HAP-1 (cell line): Measurements from ENCODE around the gene ACTR1B.
"Not testable (repeated sequence)": the region's sequence is repeated elsewhere in the genome, so short reads cannot be mapped to it uniquely, and the experiment has no call there.

Source experiments
- DNase-seq, 2 experiments: peaks; one replicate each; pipeline ENCODE4 v3.0.0-alpha.2; 2016 to 2020; ENCODE audit warnings: low spot score in 2 of 2
- H3K27me3 ChIP-seq: fragments of 250-450 bp; sonication (Bioruptor Pico); 2 replicates; pipeline ENCODE4 v1.5.1; 2020; ENCODE audit warnings: low read depth, mild to moderate bottlenecking, moderate library complexity
- H3K36me3 ChIP-seq: fragments of 250-450 bp; sonication (Bioruptor Pico); replicated peaks from 2 replicates; pipeline ENCODE4 v1.5.1; 2020; ENCODE audit warnings: mild to moderate bottlenecking
- H3K4me1 ChIP-seq: fragments of 250-450 bp; sonication (Bioruptor Pico); 2 replicates; pipeline ENCODE4 v1.5.1; 2020; ENCODE audit warnings: mild to moderate bottlenecking
- H3K4me3 ChIP-seq: fragments of 250-450 bp; sonication (Bioruptor Pico); 2 replicates; pipeline ENCODE4 v1.5.1; 2020; ENCODE audit warnings: mild to moderate bottlenecking, moderate library complexity
- H3K9me3 ChIP-seq: fragments of 250-450 bp; sonication (Bioruptor Pico); 2 replicates; pipeline ENCODE4 v1.5.1; 2020; ENCODE audit warnings: mild to moderate bottlenecking, moderate library complexity
- in situ Hi-C: fragments of 300-500 bp; cut with MboI; formaldehyde crosslinking; loops from 3 replicates; pipeline ENCODE4 v1.14.3; 2020; ENCODE audit warnings: low sequenced_read_pairs, inconsistent platforms, mixed read lengths

The ACTR1B gene

DNA sequence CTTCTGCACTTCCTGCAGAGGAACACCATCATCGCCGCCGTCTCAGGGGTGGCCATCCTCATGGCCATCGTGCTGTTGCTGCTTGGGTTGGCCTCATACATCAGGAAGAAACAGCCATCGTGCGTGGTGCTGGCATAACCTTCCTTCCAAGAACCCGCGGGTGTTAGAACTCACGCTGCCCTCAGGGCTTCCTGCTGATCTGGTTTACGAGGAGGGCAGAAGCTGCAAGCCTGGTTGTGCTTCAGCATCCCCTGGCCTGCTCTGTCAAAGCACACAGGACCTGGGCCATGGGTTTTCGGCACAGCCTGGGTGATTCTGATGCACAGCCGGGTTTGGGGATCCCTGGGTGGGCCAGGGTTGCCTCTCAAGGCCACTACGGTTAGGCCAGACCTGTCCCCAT is 37.3 kb upstream of the ACTR1B start:
- no peaks in the 10 kb centered on the region for H3K4me1 ChIP-seq
- in situ Hi-C loops = loop anchor here (10.0 kb wide), 1 partner anchor 684 kb away; no protein-coding TSS in a partner anchor
- H3K4me3 ChIP-seq = no peak overlapping the region
- no peak for DNase-seq
- no peaks in the 10 kb centered on the region for H3K27me3 ChIP-seq
- H3K9me3 ChIP-seq = no peaks in the 10 kb centered on the region
- H3K36me3 ChIP-seq = no peaks in the 10 kb centered on the region

DNA sequence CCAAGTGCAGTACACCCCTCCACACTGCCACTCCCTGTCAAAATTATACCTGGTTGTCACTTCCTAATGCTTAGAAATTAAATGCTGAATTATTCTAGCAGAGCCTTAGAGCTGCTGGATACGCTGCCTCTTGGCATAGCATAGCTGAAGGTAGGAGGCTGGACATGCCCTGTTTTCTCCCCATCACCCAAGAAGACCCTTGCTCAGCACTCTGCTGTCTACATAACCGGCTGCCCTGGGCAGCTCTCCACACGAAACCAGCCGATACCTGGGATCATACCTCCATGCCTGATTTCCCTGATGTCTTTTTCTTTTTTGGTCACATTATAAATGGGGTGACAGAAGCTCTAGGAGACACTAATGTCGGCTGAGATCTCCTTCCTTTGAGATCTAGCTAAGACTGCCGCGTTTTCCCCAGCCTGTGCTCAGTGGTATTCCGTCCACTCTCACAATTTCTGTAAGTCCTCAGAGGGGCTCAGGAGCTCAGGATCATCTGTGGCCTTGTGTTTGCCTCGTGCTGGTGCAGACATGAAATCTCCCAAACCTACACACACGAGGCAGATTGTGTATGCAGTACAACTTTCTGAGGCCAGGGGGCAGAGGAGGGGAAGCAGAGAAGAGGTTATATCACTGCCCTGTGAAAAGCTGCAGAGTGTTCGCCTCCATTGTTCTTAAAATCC is 36.1 kb upstream of the ACTR1B start:
- no peaks in the 10 kb centered on the region for H3K27me3 ChIP-seq
- H3K9me3 ChIP-seq = no peaks in the 10 kb centered on the region
- no peaks in the 10 kb centered on the region for H3K36me3 ChIP-seq
- in situ Hi-C loops = loop anchor here (10.0 kb wide), 2 partner anchors 105 to 685 kb away; no protein-coding TSS in a partner anchor
- H3K4me1 ChIP-seq = no peaks in the 10 kb centered on the region
- peak; percentile 76 to 87 for DNase-seq
- no peak overlapping the region for H3K4me3 ChIP-seq

DNA sequence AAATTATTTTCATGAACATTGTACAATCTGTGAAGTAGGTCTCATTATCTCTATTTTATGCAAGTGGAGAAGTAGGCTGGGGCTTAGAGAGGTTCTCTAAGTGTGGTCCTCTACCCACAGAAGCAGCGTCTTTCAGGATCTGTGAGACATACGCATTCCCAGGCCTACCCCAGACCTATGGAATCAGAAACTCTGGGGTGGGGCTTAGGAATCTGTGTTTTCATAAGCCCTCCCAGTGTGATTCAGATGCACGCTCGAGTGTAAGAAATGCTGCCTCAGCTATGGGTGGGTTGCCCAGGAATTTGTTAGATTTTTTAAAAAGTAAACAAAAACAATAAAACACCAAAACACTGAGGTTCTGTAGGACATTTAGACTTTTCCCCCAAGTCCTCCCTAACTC is 34.7 kb upstream of the ACTR1B start:
- no peak overlapping the region for H3K4me3 ChIP-seq
- H3K27me3 ChIP-seq = no peaks in the 10 kb centered on the region
- H3K9me3 ChIP-seq = no peaks in the 10 kb centered on the region
- in situ Hi-C loops = loop anchor here (10.0 kb wide), 1 partner anchor 104 kb away; no protein-coding TSS in a partner anchor
- no peak for DNase-seq
- H3K36me3 ChIP-seq = no peaks in the 10 kb centered on the region
- no peaks in the 10 kb centered on the region for H3K4me1 ChIP-seq

DNA sequence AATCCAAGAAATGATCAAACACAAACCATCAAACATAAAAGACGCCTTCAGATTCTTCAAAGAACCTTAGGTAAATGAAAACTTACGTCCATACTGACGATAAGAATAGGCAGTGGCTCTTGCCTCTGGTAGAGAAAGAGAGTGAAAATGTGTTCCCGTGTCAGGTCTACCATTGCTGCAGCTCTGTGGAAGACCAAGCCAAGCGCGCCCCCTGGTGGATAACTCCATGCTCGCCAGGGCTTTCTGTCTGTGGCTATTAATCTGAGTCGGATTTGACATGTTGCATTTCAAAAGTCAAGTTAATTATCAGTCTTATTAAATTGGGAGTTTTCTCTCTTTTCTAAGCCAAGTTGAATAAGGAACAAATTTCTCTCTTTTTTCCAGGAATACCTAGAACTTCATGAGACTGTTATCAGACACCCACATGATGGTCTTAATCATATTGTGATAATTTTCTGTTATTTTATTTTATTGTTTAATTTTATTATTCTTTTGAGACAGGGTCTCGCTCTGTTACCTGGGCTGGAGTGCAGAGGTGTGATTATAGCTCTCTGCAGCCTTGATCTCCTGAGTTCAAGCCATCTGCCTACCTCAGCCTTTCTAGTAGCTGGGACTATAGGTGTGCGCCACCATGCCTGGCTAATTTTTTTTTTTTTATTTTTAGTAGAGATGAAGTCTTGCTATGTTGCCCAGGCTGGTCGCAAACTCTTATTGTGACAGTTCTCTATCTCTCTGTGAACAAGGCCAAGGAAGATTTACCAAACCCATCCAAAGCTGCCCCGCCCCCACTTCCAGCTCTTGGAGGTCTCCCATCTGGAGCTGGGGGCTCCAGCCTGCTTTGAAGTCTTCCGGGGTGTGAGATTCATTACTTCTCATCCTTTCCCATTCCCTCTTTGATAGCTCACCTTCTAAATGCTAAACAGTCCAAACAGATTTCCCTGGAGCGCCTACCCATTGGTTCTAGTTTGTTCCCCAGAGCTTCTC is 33.7 kb upstream of the ACTR1B start:
- Histone ChIP-seq H3K27me3 (no peaks in the 10 kb centered on the region), H3K9me3 (no peaks in the 10 kb centered on the region), H3K4me1 (no peaks in the 10 kb centered on the region), H3K36me3 (no peaks in the 10 kb centered on the region), H3K4me3 (no peak overlapping the region)
- DNase-seq = peak; percentile 73 to 94
- in situ Hi-C loops = loop anchor here (10.0 kb wide), 1 partner anchor 103 kb away; no protein-coding TSS in a partner anchor

DNA sequence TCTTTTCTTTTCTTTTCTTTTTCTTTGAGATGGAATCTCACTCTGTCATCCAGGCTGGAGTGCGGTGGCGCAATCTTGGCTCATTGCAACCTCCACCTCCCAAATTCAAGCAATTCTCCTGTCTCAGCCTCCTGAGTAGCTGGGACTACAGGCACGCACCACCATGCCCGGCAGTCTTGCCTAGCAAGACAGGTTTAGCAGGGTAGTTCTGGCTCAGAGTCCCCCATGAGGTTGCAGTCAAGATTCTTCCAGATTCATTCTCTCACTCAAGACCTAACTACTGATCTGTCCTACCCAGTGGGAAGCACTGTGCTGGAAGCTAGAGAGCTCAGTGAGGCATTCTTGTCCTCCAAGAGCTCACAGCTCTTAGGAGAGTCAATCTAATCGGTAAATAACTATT is 31.9 kb upstream of the ACTR1B start:
- H3K27me3 ChIP-seq = no peaks in the 10 kb centered on the region
- no peaks in the 10 kb centered on the region for H3K36me3 ChIP-seq
- H3K4me1 ChIP-seq = no peaks in the 10 kb centered on the region
- in situ Hi-C loops = loop anchor here (10.0 kb wide), 1 partner anchor 101 kb away; no protein-coding TSS in a partner anchor
- no peak for DNase-seq
- no peak overlapping the region for H3K4me3 ChIP-seq
- H3K9me3 ChIP-seq = no peaks in the 10 kb centered on the region

DNA sequence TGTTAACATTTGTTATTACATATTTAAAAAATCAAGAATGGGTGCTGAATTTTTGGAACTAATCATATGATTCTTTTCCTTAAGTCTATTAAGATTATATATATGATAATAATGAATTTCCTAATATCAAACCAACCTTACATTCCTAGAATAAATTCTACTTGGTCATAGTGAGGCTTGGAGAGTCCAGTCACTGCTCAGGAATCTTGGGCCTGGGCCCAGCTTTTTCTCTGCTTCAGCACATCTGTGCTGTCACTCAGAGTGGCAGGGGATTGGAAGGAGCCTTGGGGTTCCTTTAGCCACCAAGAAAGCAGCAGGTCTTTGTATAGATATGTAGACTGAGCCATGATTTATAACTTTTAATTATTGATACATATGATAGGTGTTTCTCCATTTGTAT is 29.6 kb upstream of the ACTR1B start:
- H3K4me3 ChIP-seq = no peak overlapping the region
- H3K4me1 ChIP-seq = peaks cover 6% of the 10 kb centered on the region
- in situ Hi-C loops = loop anchor here (10.0 kb wide), 1 partner anchor 99 kb away; no protein-coding TSS in a partner anchor

DNA sequence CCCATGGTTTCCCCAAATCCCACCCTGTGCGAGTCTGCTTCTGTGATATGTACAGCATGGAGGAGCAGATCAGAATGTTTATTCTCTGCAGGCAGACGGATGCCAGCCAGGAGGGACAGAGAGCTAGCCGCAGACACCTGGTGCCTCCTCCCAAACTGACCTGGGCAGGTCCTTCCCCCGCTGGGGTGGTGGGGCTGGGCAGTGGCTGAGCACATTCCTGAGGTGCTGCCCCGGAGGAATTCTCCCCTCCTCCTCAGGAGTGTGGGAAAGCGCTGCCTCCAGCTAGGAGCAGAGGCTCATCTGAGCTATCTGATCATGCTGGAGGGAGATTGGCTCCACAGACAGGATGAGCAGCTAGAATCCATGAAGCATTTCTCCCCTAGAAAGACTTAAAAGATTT is 27.3 kb upstream of the ACTR1B start:
- H3K36me3 ChIP-seq = no peaks in the 10 kb centered on the region
- in situ Hi-C loops = loop anchor here (10.0 kb wide), 1 partner anchor 96 kb away; no protein-coding TSS in a partner anchor
- no peak for DNase-seq
- no peaks in the 10 kb centered on the region for H3K9me3 ChIP-seq
- H3K4me3 ChIP-seq = no peak overlapping the region
- H3K4me1 ChIP-seq = peaks cover 9% of the 10 kb centered on the region
- no peaks in the 10 kb centered on the region for H3K27me3 ChIP-seq

More for the DNA sequence above, 29.6 kb upstream of the ACTR1B start:
- no peaks in the 10 kb centered on the region for H3K36me3 ChIP-seq
- no peak for DNase-seq
- no peaks in the 10 kb centered on the region for H3K27me3 ChIP-seq
- H3K9me3 ChIP-seq = no peaks in the 10 kb centered on the region

DNA sequence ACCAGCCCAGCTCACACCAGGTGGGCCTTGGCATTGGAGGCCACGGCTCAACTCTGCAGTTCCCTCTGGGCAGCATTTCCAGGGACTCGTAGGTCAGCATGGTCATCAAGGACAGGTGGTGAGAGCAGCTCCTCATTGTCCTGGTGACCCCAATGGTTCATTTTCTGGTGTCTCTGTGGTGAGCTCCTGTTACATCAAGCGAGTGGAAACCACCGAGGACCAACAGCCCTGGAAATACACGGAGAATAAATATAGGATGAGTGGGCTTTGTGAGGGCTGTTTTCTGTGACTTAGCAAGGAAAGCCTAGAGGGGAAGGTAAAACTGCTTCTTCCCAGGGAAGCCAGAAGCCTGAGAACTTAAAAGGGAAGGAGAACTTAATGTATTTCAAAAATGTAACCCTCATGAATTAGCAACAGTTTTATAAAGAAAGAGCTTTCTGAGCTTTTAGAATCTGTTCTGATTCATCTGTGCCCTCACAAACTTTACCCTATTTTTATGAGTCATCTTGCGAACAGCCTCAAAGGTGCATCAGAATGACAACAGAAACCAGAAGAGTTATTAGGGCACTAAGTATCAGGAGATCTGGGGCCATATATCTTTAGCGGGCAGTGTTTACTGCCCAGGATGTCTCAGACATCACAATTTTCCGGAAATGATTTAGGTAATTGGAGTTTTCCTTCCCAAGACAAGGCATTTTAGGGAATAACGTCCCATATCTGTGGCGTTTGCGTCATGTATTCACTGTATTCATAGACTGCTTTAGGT is 24.4 kb upstream of the ACTR1B start:
- H3K4me1 ChIP-seq = peaks cover 9% of the 10 kb centered on the region
- no peak overlapping the region for H3K4me3 ChIP-seq
- H3K9me3 ChIP-seq = no peaks in the 10 kb centered on the region
- H3K36me3 ChIP-seq = no peaks in the 10 kb centered on the region
- no peak for DNase-seq
- H3K27me3 ChIP-seq = no peaks in the 10 kb centered on the region
- in situ Hi-C loops = no loop called here

DNA sequence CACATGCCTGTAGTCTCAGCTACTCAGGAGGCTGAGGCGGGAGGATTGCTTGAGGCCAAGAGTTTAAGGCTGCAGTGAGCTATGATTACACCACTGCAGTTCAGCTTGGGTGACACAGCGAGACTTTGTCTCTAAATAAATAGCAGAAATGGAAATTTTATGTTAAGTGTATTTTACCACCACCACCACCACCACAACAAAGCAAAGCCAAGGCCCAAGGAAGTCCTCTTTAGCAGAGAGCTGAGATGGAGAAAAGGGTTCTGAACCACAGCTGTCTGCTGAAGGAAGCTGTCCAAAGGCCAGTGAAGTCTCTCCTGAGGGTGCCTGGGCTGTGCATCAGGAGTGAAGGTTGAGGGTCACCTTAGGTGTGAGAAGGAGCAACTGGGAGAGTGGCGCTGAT is 23.4 kb upstream of the ACTR1B start:
- H3K4me1 ChIP-seq, H3K4me3 ChIP-seq, H3K9me3 ChIP-seq, DNase-seq, H3K36me3 ChIP-seq, in situ Hi-C loops, H3K27me3 ChIP-seq: not testable (repeated sequence)

DNA sequence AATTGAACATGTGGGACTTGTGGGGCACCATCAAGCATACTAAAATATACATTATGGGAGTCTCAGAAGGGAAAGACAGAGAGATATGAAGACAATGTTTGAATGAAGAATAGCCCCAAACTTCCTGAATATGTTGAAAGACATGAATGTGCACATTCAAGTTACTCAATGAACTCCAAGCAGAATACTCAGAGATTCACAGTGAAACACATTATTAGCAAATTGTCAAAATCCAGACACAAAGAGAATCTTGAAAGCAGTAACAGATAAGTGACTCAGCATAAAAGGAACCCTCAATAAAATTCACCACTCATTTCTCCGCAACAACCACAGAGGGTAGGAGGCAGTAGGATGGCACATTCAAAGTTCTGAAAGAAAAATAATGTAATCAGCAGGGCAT is 14.5 kb upstream of the ACTR1B start:
- H3K36me3 ChIP-seq = no peaks in the 10 kb centered on the region
- no peaks in the 10 kb centered on the region for H3K9me3 ChIP-seq
- in situ Hi-C loops = no loop called here
- no peaks in the 10 kb centered on the region for H3K27me3 ChIP-seq
- no peaks in the 10 kb centered on the region for H3K4me1 ChIP-seq
- DNase-seq = no peak
- H3K4me3 ChIP-seq = no peak overlapping the region

DNA sequence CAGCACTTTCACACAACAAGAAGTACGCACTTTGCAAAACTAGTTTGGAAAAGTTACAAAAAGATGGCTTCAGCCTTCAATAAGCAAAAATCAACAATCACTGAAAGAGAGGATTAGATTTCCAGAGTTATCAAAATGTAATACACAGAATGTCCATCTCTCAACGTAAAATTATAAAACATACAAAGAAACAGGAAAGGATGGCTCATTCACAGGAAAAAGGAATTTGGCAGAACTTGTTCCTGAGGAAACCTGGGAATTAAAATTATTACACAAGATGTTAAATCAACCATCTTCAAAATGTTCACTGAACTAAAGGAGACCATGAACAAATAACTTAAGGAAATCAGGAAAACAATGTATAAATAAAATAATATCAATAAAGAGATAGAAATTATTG is 13.6 kb upstream of the ACTR1B start:
- Histone ChIP-seq H3K27me3 (no peaks in the 10 kb centered on the region), H3K4me1 (no peaks in the 10 kb centered on the region), H3K36me3 (no peaks in the 10 kb centered on the region), H3K9me3 (no peaks in the 10 kb centered on the region), H3K4me3 (no peak overlapping the region)
- DNase-seq = no peak
- in situ Hi-C loops = no loop called here

DNA sequence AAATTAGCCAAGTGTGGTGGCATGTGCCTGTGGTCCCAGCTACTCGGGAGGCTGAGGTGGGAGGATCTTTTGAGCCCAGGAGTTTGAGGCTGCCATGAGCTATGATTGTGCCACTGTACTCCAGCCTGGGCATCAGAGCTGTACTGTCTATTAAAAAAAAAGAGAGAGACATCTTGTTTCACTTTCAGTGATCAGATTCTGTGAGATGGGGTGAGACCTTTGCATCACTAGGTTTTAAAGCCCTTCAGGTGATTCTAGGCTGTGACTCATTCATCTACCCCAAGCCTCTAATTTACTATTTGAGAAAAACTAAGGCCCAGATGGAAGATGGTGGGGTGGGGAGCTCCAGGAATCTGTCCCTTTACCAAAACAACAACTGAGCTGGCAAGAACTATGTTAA is 12.8 kb upstream of the ACTR1B start:
- no peaks in the 10 kb centered on the region for H3K36me3 ChIP-seq
- H3K4me3 ChIP-seq = no peak overlapping the region
- no peak for DNase-seq
- no peaks in the 10 kb centered on the region for H3K4me1 ChIP-seq
- H3K9me3 ChIP-seq = no peaks in the 10 kb centered on the region
- in situ Hi-C loops = no loop called here
- no peaks in the 10 kb centered on the region for H3K27me3 ChIP-seq

DNA sequence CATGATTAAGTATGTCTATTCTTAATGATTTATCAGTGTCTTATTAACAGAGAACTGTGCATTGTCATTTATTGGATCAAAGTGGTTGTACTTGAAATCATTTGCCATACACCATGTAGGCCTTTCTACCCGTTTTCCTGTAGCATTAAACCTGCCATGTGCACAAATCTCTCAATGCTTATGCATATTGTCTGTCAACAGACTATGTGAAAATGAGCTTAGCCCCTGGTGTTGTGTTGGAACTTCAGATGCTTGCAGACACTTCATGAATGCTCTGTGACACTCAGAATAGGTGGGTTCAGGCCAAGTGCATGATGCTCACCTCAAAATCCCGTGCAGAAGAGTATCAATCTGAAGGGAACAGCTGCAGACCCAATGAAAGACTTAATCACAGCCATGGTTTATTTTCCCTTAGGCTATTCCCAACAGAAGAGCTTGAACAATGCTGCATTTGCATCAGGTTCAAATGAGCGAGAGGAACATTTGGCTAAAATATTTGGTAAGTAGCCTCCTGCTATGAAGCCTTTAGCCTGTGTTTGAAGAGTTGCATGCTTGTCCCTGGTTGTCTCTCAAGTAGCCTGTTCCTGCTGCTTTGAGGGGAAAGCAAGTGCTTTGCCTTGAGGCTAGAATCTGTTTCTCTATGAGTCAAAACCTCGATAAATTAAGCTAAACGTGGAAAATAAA is 11.7 kb upstream of the ACTR1B start:
- H3K36me3 ChIP-seq = no peaks in the 10 kb centered on the region
- DNase-seq = no peak
- in situ Hi-C loops = no loop called here
- no peaks in the 10 kb centered on the region for H3K27me3 ChIP-seq
- no peaks in the 10 kb centered on the region for H3K9me3 ChIP-seq
- H3K4me1 ChIP-seq = no peaks in the 10 kb centered on the region
- no peak overlapping the region for H3K4me3 ChIP-seq
